Kidney (tissue), 14 donors: ENCODE measurements around the gene USP22. TPM values are rescaled to one million over a fixed set of nuclear protein-coding genes. Genes with fewer than 3 reads are reported as not detected.
"Not testable (repeated sequence)": the region's sequence is repeated elsewhere in the genome, so short reads cannot be mapped to it uniquely, and the experiment has no call there.

Source experiments
- DNase-seq, 5 donors: peaks; one replicate each; pipeline ENCODE4 v3.0.0-alpha.2; 2013 to 2020
- FAIRE-seq: peaks from 2 replicates; lab custom pipeline; 2012; peaks lifted over from hg19 to GRCh38; lab: Jason Lieb, UNC
- H3K27ac ChIP-seq, 2 donors: one replicate each; pipeline ENCODE4 v1.7.0; 2013; ENCODE audit warnings: low read depth in 2 of 2, low read length in 2 of 2, inconsistent platforms in 1 of 2
- H3K27me3 ChIP-seq: one replicate; pipeline ENCODE4 v1.7.1; 2013; ENCODE audit warnings: low read length, inconsistent platforms; ENCODE audit not compliant: control insufficient read depth, insufficient read depth
- H3K36me3 ChIP-seq, 3 donors: one replicate each; pipeline versions ENCODE4 v1.7.0 to v1.7.1; 2013; ENCODE audit warnings: low read length in 3 of 3, control low read depth in 1 of 3, inconsistent platforms in 1 of 3; ENCODE audit not compliant: insufficient read depth in 3 of 3, control insufficient read depth in 2 of 3
- H3K4me1 ChIP-seq, 3 donors: one replicate each; pipeline versions ENCODE4 v1.7.0 to v1.7.1; 2013; ENCODE audit warnings: low read length in 3 of 3, inconsistent platforms in 1 of 3, low read depth in 1 of 3; ENCODE audit not compliant: control insufficient read depth in 2 of 3, insufficient read depth in 2 of 3
- H3K4me3 ChIP-seq, 3 donors: one replicate each; pipeline versions ENCODE4 v1.7.0 to v1.8.1; 2013; ENCODE audit warnings: low read length in 3 of 3, control low read depth in 1 of 3, inconsistent platforms in 1 of 3
- H3K9ac ChIP-seq, 3 donors: one replicate each; pipeline versions ENCODE4 v1.7.0 to v1.7.1; 2013; ENCODE audit warnings: low read length in 3 of 3, control low read depth in 1 of 3, inconsistent platforms in 1 of 3
- H3K9me3 ChIP-seq, 3 donors: one replicate each; pipeline versions ENCODE4 v1.7.0 to v1.7.1; 2013; ENCODE audit warnings: low read length in 3 of 3, control low read depth in 1 of 3, inconsistent platforms in 1 of 3; ENCODE audit not compliant: control insufficient read depth in 2 of 3, insufficient read depth in 1 of 3
- intact Hi-C: fragments of 100-400 bp; cut with DNase I; formaldehyde crosslinking; loops from one replicate; pipeline ENCODE4 v1.11.1; 2022
- polyA plus RNA-seq: library from polyadenylated mRNA; stranded (reverse); fragments of 350-450 nt; fragmentation: Illumina TruSeq; extraction: RNeasy Lipid Tissue Mini Kit (QIAGEN cat#74804); gene quantifications from one replicate; pipeline ENCODE4 v1.2.3, GENCODE V29; 2014; ENCODE audit warnings: low read depth, low replicate concordance; ENCODE audit not compliant: insufficient read depth
- total RNA-seq: library from RNA; stranded (reverse); fragmentation: NEBNext Ultra II Directional; extraction: Animal tissue kit (Norgen Biotek cat#: 25700); gene quantifications from one replicate; pipeline ENCODE4 v1.2.1, GENCODE V29; 2021
- TF ChIP-seq, protein P1 (sequence below): IDR thresholded peaks from 3 replicates; pipeline ENCODE4 v1.5.1; 2012; ENCODE audit warnings: mild to moderate bottlenecking, moderate library complexity, borderline replicate concordance; ENCODE audit not compliant: insufficient read depth; ENCODE audit errors: extremely low read depth
- donor health status: control.
- donor health status: control.
- donor health status: control.
- donor health status: control.
- donor health status: control.
- donor health status: DM: yes; HTN: yes; CAD: no.
- donor health status: Normal renal cell carcinoma (clear cell type).

Gene USP22
- total and polyA plus RNA-seq, 2 donors from 2014 or later = 47.8 to 176 TPM

- H3K4me3 ChIP-seq = no peak overlapping the region
- no peaks in the 10 kb centered on the region for H3K36me3 ChIP-seq
- peak in 1 of 5 donors; percentile 43 for DNase-seq
- H3K9ac ChIP-seq = no peak overlapping the region
- TF ChIP-seq, protein P1, sequence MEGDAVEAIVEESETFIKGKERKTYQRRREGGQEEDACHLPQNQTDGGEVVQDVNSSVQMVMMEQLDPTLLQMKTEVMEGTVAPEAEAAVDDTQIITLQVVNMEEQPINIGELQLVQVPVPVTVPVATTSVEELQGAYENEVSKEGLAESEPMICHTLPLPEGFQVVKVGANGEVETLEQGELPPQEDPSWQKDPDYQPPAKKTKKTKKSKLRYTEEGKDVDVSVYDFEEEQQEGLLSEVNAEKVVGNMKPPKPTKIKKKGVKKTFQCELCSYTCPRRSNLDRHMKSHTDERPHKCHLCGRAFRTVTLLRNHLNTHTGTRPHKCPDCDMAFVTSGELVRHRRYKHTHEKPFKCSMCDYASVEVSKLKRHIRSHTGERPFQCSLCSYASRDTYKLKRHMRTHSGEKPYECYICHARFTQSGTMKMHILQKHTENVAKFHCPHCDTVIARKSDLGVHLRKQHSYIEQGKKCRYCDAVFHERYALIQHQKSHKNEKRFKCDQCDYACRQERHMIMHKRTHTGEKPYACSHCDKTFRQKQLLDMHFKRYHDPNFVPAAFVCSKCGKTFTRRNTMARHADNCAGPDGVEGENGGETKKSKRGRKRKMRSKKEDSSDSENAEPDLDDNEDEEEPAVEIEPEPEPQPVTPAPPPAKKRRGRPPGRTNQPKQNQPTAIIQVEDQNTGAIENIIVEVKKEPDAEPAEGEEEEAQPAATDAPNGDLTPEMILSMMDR = no peak
- H3K9me3 ChIP-seq = no peaks in the 10 kb centered on the region
- intact Hi-C loops = no loop called here
- no peak overlapping the region for H3K27ac ChIP-seq
- no peaks in the 10 kb centered on the region for H3K4me1 ChIP-seq
- H3K27me3 ChIP-seq = no peaks in the 10 kb centered on the region
- no peak for FAIRE-seq
These were observed 61.5 kb downstream of the USP22 start for GRCh38 chr17:20981046-20981920.

GRCh38 chr17:20979792-20980083, 63.1 kb downstream of the USP22 start:
- Histone ChIP-seq H3K9me3 (no peaks in the 10 kb centered on the region), H3K27ac (no peak overlapping the region), H3K4me1 (no peaks in the 10 kb centered on the region), H3K27me3 (no peaks in the 10 kb centered on the region), H3K9ac (no peak overlapping the region), H3K4me3 (no peak overlapping the region), H3K36me3 (no peaks in the 10 kb centered on the region)
- no peak for FAIRE-seq
- intact Hi-C loops = no loop called here
- DNase-seq = no peak
- TF ChIP-seq, protein P1 = no peak

GRCh38 chr17:20979007-20979791, 63.6 kb downstream of the USP22 start:
- H3K27me3 ChIP-seq, H3K9me3 ChIP-seq, intact Hi-C loops, H3K9ac ChIP-seq, FAIRE-seq, H3K4me1 ChIP-seq, DNase-seq, H3K27ac ChIP-seq, H3K4me3 ChIP-seq, H3K36me3 ChIP-seq: not testable (repeated sequence)

DNA sequence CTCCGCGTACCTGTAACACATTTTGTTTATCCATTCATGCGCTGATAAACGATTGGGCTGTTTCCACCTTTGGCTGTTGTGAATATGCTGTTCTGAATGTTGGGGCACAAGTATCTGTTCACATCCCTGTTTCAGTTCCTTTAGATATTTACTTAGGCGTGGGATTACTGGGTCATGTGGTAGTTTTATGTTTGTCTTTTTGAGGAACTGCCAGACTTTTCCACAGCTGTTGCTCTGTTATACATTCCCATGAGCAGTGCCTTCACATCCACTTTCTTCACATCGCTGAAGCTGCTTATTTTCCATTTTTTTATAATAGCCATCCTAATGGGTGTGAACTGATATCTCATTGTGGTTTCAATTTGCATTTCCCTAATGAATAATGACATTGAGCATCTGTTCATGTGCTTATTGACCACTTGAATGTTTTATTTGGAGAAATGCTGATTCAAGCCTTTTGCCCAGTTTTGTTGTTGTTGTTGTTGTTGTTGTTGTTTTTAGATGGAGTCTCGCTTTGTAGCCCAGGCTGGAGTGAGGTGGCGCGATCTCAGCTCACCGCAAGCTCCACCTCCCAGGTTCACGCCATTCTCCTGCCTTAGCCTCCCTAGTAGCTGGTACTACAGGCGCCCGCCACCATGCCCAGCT, 65.1 kb downstream of the USP22 start:
- DNase-seq, H3K9me3 ChIP-seq, H3K27ac ChIP-seq, FAIRE-seq, H3K9ac ChIP-seq, intact Hi-C loops, H3K36me3 ChIP-seq, H3K4me3 ChIP-seq, H3K27me3 ChIP-seq, H3K4me1 ChIP-seq: not testable (repeated sequence)
